Measurements from ENCODE around the gene ART5. TPM values are rescaled to one million over a fixed set of nuclear protein-coding genes. Genes with fewer than 3 reads are reported as not detected.

ART5 gene
- total and polyA plus RNA-seq, 9 donors = 1.3 to 6.5 (median 3.7) TPM

DNA sequence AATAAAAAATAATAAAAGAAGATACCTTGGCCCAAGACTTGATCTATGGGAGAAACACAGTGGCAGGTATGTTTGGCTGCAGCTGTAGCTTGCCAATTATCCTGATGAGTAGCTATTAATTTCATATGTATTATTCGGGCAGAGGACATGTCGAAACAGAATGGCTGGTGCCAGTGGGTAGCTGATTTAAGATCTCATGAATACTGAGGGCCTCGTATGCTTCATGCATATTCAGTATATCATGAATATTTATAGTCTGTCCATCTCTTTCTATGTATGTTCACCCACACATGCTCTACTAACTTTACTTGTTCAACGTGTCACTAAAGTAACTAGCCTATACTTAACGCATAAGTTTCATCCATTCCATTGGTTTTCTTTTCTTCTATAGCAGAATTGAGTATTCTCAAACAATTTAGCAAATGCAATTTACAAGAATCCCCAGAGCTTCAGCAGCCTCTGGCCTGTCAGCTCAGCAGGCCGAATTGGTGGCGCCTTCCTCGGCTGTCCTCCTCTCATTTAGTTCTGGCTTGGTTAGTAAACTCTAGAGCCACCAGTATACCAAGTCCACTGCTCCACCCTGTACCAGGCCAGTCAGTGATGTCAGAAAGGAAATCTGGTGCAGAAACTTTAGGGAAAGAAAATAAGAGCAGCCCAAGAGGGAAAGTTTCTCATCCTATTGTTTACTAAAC, 17.9 kb downstream of the ART5 start:
- no peak for DNase-seq
- Histone ChIP-seq H3K4me1 (ENCODE audit: insufficient read depth) (no peaks in the 10 kb centered on the region), H3K27ac (no peak overlapping the region), H3K27me3 (no peaks in the 10 kb centered on the region), H3K4me3 (no peak overlapping the region), H3K36me3 (no peaks in the 10 kb centered on the region), H3K9me3 (no peaks in the 10 kb centered on the region)
- TF ChIP-seq EP300 (IDR thresholded peaks at IDR 0.05) = no peak
- TF ChIP-seq CTCF (IDR thresholded peaks at IDR 0.05) = no peak
- no peak for TF ChIP-seq POLR2A (IDR thresholded peaks at IDR 0.05)
- intact Hi-C loops (cut with DNase I) = no loop called here
- WGBS, 3 donors = 56 to 64% (median 59%) methylated on average over 8 of the region's 8 CpGs

DNA sequence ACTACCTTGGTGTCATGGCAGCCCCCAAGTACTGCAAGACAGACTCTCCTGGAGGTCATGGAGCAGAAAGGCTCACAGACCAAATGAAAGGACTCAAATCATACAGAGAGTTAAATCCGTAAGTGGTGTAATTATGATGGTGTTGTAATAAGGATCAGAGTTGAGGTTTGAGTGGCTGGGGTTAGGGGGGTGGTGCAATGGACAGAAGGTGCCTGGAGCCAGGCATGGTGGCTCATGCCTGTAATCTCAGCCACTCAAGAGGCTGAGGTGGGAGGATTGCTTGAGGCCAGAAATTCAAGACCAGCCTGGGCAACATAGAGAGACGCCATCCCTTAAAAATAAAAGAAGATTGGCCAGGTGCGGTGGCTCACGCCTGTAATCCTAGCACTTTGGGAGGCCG, 18.7 kb downstream of the ART5 start:
- no peak for DNase-seq
- Histone ChIP-seq H3K4me1 (ENCODE audit: insufficient read depth) (no peaks in the 10 kb centered on the region), H3K27me3 (no peaks in the 10 kb centered on the region), H3K27ac (no peak overlapping the region), H3K9me3 (no peaks in the 10 kb centered on the region), H3K4me3 (no peak overlapping the region), H3K36me3 (no peaks in the 10 kb centered on the region)
- TF ChIP-seq POLR2A (IDR thresholded peaks at IDR 0.05) (no peak), EP300 (IDR thresholded peaks at IDR 0.05) (no peak), CTCF (IDR thresholded peaks at IDR 0.05) (no peak)
- intact Hi-C loops (cut with DNase I) = no loop called here
- 93% methylated on average over 5 of the region's 5 CpGs for WGBS, 3 donors

DNA sequence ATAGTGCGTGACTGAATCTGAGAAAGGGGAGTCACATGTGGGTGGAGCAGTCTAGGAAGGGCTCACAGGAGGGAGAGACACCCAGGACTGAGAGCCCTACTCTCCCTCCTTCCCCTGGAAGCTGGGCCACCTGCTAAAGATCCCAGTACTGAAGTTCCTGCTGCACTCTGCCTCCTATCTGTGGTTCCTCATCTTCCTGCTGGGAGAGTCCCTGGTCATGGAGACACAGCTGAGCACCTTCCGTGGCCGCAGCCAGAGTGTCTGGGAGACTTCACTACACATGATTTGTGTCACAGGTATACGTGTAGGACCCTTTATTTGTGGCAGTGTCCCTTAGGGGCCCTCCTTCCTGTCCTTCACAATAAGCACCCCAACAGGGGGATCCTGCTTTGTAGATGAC, 19.3 kb downstream of the ART5 start:
- Histone ChIP-seq H3K27ac (no peak overlapping the region), H3K4me3 (no peak overlapping the region), H3K36me3 (no peaks in the 10 kb centered on the region), H3K4me1 (ENCODE audit: insufficient read depth) (no peaks in the 10 kb centered on the region), H3K27me3 (no peaks in the 10 kb centered on the region), H3K9me3 (no peaks in the 10 kb centered on the region)
- WGBS, 3 donors = 73 to 85% (median 79%) methylated on average over 4 of the region's 4 CpGs
- no peak for TF ChIP-seq EP300 (IDR thresholded peaks at IDR 0.05)
- no peak for TF ChIP-seq CTCF (IDR thresholded peaks at IDR 0.05)
- TF ChIP-seq POLR2A (IDR thresholded peaks at IDR 0.05) = no peak
- intact Hi-C loops (cut with DNase I) = no loop called here
- no peak for DNase-seq

GRCh38 chr11:3617990-3618389, 23.8 kb downstream of the ART5 start:
- no peaks in the 10 kb centered on the region for H3K9me3 ChIP-seq
- H3K4me3 ChIP-seq = no peak overlapping the region
- H3K27me3 ChIP-seq = no peaks in the 10 kb centered on the region
- H3K27ac ChIP-seq = no peak overlapping the region
- TF ChIP-seq EP300 (IDR thresholded peaks at IDR 0.05) (no peak), CTCF (IDR thresholded peaks at IDR 0.05) (no peak)
- intact Hi-C loops (cut with DNase I) = no loop called here
- H3K36me3 ChIP-seq = no peaks in the 10 kb centered on the region
- H3K4me1 ChIP-seq (ENCODE audit: insufficient read depth) = peaks cover 3% of the 10 kb centered on the region
- WGBS, 3 donors = 84 to 98% (median 85%) methylated on average over 8 of the region's 8 CpGs
- no peak for DNase-seq

All from ovary (tissue), 9 donors.